Breast epithelium (tissue), 4 donors: Measurements from ENCODE around the gene ZNF783. TPM values are rescaled to one million over a fixed set of nuclear protein-coding genes. Genes with fewer than 3 reads are reported as not detected.

Source experiments
- DNase-seq, 2 donors: peaks; one replicate each; pipeline ENCODE4 v3.0.0-alpha.2; 2019; ENCODE audit warnings: low spot score in 2 of 2
- H3K27ac ChIP-seq, 2 donors: fragments of 200-600 bp; sonication (generic) in 1 of 2; one replicate each; pipeline ENCODE4 v1.5.1; 2016 to 2019; ENCODE audit warnings: mild to moderate bottlenecking in 1 of 2
- H3K27me3 ChIP-seq, 2 donors: fragments of 200-600 bp; sonication (generic) in 1 of 2; one replicate each; pipeline versions ENCODE4 v1.5.1 to v1.6.0; 2017 to 2019; ENCODE audit warnings: control low read depth in 1 of 2, mild to moderate bottlenecking in 1 of 2
- H3K36me3 ChIP-seq: fragments of 200-600 bp; one replicate; pipeline ENCODE4 v1.5.1; 2019
- H3K4me1 ChIP-seq, 2 donors: fragments of 200-600 bp; sonication (generic); one replicate each; pipeline ENCODE4 v1.5.1; 2016 to 2019; ENCODE audit warnings: control low read depth in 1 of 2
- H3K4me3 ChIP-seq, 3 donors: fragments of 200-600 bp; sonication (generic); 1 replicate in 2 of 3; 2 replicates in 1 of 3; pipeline ENCODE4 v1.5.1; 2016 to 2019; ENCODE audit warnings: mild to moderate bottlenecking in 3 of 3, moderate library complexity in 2 of 3
- H3K9me3 ChIP-seq, 2 donors: fragments of 200-600 bp; sonication (generic) in 1 of 2; one replicate each; pipeline ENCODE4 v1.5.1; 2016 to 2019; ENCODE audit warnings: control low read depth in 1 of 2
- POLR2A ChIP-seq: fragments of 450-650 bp; IDR thresholded peaks from one replicate; pipeline ENCODE4 v1.6.1; 2016; ENCODE audit warnings: antibody characterized with exemption, mild to moderate bottlenecking, moderate library complexity
- POLR2AphosphoS5 ChIP-seq, 3 donors: sonication (generic); formaldehyde crosslinking; IDR thresholded peaks; one replicate each; pipeline ENCODE4 v1.6.1; 2017; ENCODE audit warnings: antibody characterized with exemption in 3 of 3
- intact Hi-C: fragments of 100-400 bp; cut with DNase I; formaldehyde crosslinking; loops from one replicate; pipeline ENCODE4 v1.15.1; 2023; ENCODE audit warnings: low total_unique reads
- total RNA-seq, 3 donors: library from RNA; depleted of rRNA; stranded (reverse); fragments of >200 nt; gene quantifications; one replicate each; pipeline ENCODE4 v1.1.0, GENCODE V29; 2016
- TF ChIP-seq, protein P1 (sequence below), 3 donors: fragments of 450-650 bp; IDR thresholded peaks; one replicate each; pipeline ENCODE4 v1.5.1; 2016 to 2017; ENCODE audit warnings: antibody characterized with exemption in 3 of 3, mild to moderate bottlenecking in 3 of 3, moderate library complexity in 3 of 3

ZNF783 gene
- total RNA-seq, 3 donors from 2014 or later = 13.6 to 23.9 (median 17.6) TPM

DNA sequence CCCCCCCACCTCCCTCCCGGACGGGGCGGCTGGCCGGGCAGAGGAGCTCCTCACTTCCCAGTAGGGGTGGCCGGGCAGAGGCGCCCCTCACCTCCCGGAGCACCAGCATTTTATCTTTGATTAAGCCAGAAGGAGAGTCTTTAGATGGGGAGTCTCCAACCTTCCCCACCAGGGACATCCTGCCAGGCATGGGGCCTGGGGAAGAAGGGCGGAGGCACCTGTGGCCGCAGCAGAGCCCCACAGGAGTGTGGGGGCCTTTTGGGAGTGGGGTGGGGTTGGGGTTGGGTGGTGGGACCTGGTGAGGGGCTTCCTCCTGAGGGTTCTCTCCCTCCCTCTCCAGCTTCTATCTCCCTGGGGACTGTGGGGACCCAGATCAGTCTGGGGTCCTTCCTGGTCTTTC lies 18.2 kb downstream of the ZNF783 start:
- Histone ChIP-seq H3K27ac (no peak overlapping the region), H3K4me3 (no peak overlapping the region), H3K27me3 (no peaks in the 10 kb centered on the region), H3K4me1 (no peaks in the 10 kb centered on the region), H3K36me3 (peaks cover 5% of the 10 kb centered on the region), H3K9me3 (no peaks in the 10 kb centered on the region)
- TF ChIP-seq POLR2AphosphoS5 (IDR thresholded peaks at IDR 0.05) = no peak
- TF ChIP-seq, protein P1, sequence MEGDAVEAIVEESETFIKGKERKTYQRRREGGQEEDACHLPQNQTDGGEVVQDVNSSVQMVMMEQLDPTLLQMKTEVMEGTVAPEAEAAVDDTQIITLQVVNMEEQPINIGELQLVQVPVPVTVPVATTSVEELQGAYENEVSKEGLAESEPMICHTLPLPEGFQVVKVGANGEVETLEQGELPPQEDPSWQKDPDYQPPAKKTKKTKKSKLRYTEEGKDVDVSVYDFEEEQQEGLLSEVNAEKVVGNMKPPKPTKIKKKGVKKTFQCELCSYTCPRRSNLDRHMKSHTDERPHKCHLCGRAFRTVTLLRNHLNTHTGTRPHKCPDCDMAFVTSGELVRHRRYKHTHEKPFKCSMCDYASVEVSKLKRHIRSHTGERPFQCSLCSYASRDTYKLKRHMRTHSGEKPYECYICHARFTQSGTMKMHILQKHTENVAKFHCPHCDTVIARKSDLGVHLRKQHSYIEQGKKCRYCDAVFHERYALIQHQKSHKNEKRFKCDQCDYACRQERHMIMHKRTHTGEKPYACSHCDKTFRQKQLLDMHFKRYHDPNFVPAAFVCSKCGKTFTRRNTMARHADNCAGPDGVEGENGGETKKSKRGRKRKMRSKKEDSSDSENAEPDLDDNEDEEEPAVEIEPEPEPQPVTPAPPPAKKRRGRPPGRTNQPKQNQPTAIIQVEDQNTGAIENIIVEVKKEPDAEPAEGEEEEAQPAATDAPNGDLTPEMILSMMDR (IDR thresholded peaks at IDR 0.05) = no peak
- no peak for TF ChIP-seq POLR2A
- DNase-seq = peak in 1 of 2 donors; percentile 9
- intact Hi-C loops = no loop called here

DNA sequence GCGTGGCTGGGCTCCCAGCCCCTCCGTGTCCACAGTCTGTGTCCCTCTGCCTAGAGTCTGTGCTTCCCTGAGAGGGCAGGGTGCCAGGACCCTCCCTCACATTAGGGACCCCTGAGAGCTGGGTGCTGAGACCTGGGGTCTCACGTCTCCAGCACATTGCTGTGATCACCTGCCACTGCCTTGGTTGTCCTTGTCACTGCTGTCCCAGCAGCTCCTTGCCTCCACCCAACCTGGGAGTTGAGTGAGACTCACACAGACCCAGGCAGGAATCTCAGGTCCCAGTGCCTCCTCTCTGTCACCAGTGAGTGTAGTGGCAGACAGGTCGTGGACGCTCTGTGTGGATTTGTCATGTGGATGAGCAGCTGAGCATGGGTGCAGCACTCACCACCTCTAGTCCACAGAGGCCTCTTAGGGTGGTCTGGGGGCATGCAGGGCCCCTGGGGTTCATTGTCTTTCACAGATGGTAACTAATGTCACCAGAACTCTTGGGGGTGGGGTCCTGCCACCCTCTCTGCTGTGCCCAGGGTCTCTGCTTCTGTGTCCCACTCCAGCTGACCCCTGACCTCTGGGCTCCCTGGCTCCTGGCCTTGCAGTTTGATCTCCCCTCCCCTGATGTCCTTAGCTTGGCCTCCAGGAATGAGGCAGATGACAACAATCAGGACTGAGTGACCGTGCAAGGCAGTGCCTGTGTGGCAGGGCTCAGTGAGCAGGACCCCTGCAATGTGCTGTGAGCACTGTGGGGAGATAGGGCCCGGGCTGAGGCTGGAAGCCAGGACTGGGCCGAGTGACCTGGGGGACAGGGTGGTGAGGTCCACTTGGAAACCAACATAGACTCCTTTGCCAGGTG lies 18.9 kb downstream of the ZNF783 start:
- H3K4me3 ChIP-seq = no peak overlapping the region
- no peaks in the 10 kb centered on the region for H3K9me3 ChIP-seq
- H3K27ac ChIP-seq = no peak overlapping the region
- H3K4me1 ChIP-seq = no peaks in the 10 kb centered on the region
- peaks cover 5% of the 10 kb centered on the region for H3K36me3 ChIP-seq
- DNase-seq = peak in 1 of 2 donors; percentile 33
- no peaks in the 10 kb centered on the region for H3K27me3 ChIP-seq
- TF ChIP-seq POLR2AphosphoS5 (IDR thresholded peaks at IDR 0.05) = no peak
- TF ChIP-seq POLR2A = no peak
- TF ChIP-seq, protein P1 (IDR thresholded peaks at IDR 0.05) = no peak
- intact Hi-C loops = no loop called here

DNA sequence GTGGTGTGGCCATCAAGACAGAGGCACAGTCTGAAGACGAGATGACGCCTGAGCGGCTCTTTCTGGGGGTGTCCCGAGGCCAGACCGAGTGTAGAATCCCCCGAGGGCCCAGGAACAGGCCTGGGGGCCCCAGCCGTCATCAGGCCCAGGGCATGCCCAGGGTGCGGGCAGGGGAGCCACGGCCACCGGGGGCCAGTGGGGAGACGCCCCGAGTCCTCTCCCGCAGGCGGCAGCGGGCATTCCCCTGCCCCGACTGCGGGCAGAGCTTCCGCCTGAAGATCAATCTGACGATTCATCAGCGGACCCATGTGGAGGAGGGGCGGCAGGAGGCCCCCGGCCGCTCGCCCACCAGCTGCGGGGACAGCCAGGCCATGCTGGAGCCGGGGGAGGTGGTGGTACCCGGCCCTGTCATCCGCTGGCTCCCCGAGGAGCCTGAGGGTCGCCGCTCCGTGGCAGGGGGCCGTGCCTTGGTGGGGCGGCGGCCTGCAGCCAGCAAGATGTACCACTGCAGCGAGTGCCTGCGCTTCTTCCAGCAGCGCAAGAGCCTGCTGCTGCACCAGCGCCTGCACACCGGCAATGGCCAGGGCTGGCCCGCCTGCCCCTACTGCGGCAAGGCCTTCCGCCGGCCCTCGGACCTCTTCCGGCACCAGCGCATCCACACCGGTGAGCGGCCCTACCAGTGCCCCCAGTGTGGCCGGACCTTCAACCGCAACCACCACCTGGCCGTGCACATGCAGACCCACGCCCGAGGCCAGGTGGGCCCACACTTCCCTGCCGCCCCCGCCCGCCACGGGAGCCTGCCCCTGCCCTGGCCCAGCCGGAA lies 19.7 kb downstream of the ZNF783 start:
- Histone ChIP-seq H3K4me1 (no peaks in the 10 kb centered on the region), H3K27me3 (no peaks in the 10 kb centered on the region), H3K9me3 (no peaks in the 10 kb centered on the region), H3K4me3 (no peak overlapping the region), H3K36me3 (peaks cover 5% of the 10 kb centered on the region), H3K27ac (peak overlapping the region in 1 of 2 donors; percentile 19)
- intact Hi-C loops = no loop called here
- no peak for DNase-seq
- TF ChIP-seq POLR2A = no peak
- no peak for TF ChIP-seq POLR2AphosphoS5 (IDR thresholded peaks at IDR 0.05)
- TF ChIP-seq, protein P1 (IDR thresholded peaks at IDR 0.05) = no peak

DNA sequence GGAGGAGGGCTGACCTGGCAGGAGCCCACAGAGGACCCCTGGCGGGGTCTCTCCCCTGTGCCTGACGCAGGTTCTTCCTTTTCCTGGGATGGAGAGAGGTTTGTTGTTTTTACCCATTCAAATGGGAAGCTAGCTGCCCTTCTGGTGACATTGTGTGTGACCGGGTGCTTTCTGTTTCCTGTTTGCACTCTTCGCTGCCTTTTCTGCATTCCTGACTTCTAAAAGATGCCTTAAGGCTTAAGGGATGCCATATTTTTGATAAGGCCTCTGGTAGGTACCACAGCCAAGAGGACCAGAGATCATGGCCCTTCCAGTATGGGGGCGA lies 20.3 kb downstream of the ZNF783 start:
- Histone ChIP-seq H3K4me3 (no peak overlapping the region), H3K27me3 (no peaks in the 10 kb centered on the region), H3K9me3 (no peaks in the 10 kb centered on the region), H3K27ac (no peak overlapping the region), H3K36me3 (peaks cover 5% of the 10 kb centered on the region), H3K4me1 (no peaks in the 10 kb centered on the region)
- TF ChIP-seq POLR2AphosphoS5 (IDR thresholded peaks at IDR 0.05) (no peak), POLR2A (no peak)
- TF ChIP-seq, protein P1 (IDR thresholded peaks at IDR 0.05) = no peak
- intact Hi-C loops = no loop called here
- DNase-seq = no peak

DNA sequence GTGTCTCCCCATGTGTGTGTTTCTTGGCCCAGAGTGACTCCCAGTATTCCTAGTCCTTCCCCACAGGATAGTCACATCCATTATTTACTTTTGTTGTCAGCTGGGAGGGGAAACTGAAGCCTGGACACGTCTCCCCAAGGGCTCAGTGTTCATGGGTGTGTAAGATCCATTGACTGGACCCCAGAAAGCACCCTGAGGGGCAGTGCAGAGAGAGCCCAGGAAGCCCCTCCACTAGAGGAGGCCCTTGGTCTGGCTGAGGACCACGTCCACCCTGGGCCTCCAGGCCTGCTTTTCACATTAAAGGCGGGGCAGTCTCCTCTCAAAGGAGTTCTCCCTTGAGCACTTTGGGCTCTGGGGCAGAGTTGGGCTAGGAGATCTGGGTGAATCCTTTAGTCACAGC lies 21.3 kb downstream of the ZNF783 start:
- no peaks in the 10 kb centered on the region for H3K27me3 ChIP-seq
- intact Hi-C loops = no loop called here
- H3K27ac ChIP-seq = no peak overlapping the region
- H3K9me3 ChIP-seq = no peaks in the 10 kb centered on the region
- H3K4me1 ChIP-seq = no peaks in the 10 kb centered on the region
- no peak for DNase-seq
- TF ChIP-seq POLR2A = no peak
- H3K36me3 ChIP-seq = peaks cover 5% of the 10 kb centered on the region
- H3K4me3 ChIP-seq = no peak overlapping the region
